T-helper 2 cell (primary cell): ENCODE measurements around the gene SERPINB1.

ENCODE experiments used
- DNase-seq, 5 experiments: peaks; one replicate each; pipeline versions ENCODE4 v3.0.0 to v3.0.0-alpha.2; 2012 to 2022
- total RNA-seq, 2 donors: gene quantifications; one replicate each; lab custom pipeline; 2026; lab: John Stamatoyannopoulos, UW

Gene SERPINB1
- total RNA-seq = 44.0 to 63.8 reads per million in 2 donors

DNA sequence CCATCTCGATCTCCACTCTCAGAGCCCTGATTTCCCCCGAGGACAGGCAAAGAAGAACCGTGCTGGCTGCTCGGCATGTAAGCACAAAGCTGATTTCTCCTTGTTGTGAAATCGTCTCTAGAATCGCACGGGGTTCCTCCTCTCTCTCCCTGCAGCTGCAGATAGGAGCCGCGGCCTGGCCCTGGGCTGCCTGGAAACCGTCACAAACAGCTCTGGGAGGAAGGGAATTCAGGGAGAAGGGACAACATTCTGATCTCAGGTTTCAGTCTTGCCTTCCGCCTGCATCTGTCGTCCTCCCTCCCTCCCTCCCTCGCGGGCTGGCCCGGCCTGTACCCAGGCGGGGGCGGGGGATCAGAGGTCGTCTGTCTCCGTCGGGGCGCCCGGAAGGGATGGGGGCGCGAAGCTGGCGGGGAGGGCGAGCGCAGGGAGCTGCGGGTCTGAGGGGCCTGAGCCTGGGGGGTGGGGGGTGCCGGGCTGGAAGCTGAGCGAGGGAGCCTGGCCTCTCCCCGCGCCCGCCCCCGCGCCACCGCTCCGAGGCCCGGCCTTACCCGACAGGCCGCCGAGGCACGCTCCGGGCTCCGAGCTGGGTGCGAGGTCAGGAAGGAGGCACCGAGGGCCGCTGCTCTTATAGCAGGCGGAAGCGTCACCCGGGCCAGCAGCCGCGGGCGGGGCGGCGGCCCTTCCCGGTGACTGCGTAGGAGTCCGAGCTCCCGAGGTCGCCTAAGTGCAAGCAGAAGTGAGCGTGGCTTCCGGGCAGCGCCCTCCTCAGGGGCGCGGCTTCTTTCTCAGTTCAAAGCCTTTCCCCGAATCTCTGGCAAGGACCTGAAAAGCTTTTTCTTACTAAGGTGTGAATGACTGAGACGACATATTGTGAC lies at the start of gene SERPINB1:
SERPINB1 (minus strand) TSS at position 600 of the 875 bp plus-strand sequence. CDS start 1,277 bp downstream, outside the sequence.
- DNase-seq = peak; percentile 40 to 87 (median 62)

DNA sequence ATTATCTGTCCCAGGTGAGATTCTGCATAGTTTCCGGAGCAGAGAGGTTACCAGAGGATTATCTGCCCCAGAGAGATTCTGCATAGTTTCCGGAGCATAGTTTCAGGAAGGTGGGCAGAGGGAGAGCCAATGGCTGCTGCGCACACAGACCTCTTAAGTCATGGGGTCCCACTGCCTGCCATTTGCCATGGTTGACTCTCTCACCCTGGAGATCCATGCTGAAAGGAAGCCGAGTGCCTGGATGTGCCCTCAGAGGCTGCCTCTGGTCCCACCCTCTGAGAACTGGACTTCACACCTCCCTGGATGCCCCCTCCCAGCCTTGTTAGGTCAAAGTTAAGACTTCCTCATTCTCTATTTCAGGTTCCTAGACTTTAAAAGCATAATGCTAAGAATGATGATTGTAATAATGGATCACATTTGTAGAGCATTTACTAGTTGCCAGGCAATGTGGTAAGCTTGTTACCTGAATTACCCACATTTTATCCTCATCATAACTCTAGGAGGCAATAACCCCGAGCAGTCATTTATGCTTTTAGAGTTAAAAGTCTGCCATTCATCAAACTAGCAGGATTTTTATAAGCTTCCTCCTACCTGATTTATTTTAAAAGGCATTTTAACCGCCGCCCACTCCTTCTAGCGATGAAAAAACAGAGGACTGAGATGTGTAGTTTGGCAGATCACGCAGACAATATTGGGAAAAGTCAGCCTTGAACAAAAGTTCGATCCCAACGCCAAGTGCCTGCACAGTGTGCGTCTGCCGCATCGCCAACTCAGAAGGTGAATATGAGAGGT lies 49.5 kb upstream of the SERPINB1 start:
- peak in 1 of 5 experiments; percentile 31 for DNase-seq

DNA sequence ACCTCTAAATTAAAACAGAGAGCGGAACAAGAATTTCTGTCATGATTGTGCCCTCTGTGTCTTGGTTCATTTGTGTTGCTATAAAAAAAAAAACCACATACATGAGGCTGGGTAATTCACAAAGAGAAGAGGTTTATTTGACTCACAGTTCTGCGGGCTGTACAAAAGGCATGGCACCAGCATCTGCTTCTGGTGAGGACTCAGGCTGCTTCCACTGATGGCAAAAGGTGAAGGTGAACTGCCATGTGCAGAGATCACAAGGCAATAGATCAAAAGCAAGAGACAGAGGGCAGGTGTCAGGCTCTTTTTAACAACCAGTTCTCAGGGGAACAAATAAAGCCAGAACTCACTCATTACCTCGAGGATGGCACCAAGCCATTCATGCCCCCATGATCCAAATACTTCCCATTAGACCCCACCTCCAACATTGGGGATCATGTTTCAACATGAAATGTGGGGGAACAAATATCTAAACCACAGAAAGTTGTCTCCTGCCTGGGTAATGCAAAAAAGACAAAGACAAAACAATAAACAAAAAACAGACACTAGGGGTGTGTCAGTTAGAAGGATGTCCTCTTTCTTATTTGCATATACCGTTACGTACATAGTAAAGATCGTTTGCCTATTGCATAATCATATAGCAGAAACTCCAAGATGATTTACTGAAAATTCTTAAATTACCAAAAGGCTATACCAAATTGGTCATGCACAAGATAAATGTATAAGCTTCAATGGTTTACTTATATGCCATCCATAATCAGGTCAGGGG lies 44.5 kb upstream of the SERPINB1 start:
- no peak for DNase-seq

DNA sequence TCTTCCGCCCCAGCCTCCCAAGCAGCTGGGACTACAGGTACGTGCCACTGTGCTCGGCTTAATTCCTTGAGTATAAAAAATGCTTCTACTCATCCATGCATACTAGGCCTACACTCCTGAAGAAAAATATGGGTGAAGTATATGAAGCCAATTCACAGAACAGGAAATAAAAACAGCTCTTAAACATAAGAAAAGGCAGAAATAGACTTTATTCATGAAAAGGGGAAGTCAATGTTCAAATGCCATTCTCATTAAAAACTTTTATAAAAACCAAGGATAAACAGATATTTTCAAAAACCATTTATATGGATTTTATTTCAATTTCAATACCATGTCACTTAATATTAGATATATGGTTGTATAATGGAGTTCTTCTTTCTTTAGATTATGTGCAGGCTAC lies 43.1 kb upstream of the SERPINB1 start:
- DNase-seq = no peak

DNA sequence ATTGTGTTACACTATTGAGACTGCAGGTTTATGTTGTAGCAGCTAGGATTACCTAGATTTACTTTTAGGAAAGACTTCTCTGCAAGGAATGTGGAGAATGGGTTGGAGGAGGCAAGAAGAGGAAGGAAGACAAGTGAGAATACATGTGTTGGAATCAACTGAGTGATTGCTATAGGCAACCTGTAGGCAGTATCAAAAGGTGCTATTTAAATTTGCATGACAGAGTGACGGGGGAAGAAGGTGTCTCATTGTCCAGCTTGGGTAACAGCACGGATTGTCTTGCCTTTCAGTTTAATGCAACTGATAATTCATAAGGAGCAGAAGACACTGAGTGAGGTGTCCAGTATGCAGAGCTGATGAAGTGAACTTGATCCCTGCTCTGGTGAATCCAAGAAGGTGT lies 42.0 kb upstream of the SERPINB1 start:
- DNase-seq = no peak

DNA sequence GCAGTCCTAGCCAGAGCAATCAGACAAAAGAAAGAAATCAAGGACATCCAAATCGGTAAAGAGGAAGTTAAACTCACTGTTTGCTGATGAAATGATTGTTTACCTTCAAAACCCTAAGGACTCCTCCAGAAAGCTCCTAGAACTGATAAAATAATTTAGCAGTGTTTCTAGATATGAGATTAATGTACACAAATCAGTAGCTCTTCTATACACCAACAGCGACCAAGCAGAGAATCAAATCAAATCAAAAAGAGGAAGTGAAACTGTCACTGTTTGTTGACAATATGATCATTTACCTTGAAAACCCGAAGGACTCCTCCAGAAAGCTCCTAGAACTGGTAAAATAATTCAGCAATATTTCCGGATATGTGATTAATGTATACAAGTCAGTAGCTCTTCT lies 39.8 kb upstream of the SERPINB1 start:
- DNase-seq = peak in 1 of 5 experiments; percentile 45

DNA sequence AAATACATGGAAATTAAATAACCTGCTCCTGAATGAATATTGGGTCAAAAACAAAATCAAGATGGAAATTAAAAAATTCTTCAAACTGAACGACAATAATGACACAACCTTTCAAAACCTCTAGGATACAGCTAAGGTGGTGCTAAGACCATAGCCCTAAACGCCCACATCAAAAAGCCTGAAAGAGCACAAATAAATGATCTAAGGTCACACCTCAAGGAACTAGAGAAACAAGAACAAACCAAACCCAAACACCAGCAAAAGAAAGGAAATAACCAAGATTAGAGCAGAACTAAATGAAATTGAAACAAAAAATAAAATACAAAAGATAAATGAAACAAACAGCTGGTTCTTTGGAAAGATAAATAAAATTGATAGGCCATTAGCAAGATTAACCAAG lies 38.5 kb upstream of the SERPINB1 start:
- DNase-seq = peak in 2 of 5 experiments; percentile 42 to 65

DNA sequence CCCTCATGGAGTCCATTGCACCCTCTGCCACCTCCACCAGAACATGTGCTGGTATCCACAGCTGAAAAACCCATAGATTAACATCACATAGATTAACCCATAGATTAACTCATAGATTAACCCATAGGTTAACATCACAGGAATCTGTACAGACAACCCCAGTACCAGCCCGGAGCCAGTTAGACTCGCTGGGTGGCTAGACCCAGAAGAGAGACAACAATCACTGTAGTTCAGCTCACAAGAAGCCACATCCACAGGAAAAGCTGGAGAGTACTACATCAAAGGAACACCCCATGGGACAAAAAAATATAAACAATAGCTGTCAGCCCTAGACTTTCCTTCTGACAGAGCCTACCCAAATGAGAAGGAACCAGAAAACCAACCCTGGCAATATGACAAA lies 36.3 kb upstream of the SERPINB1 start:
- DNase-seq = peak in 3 of 5 experiments; percentile 36 to 65 (median 53)

DNA sequence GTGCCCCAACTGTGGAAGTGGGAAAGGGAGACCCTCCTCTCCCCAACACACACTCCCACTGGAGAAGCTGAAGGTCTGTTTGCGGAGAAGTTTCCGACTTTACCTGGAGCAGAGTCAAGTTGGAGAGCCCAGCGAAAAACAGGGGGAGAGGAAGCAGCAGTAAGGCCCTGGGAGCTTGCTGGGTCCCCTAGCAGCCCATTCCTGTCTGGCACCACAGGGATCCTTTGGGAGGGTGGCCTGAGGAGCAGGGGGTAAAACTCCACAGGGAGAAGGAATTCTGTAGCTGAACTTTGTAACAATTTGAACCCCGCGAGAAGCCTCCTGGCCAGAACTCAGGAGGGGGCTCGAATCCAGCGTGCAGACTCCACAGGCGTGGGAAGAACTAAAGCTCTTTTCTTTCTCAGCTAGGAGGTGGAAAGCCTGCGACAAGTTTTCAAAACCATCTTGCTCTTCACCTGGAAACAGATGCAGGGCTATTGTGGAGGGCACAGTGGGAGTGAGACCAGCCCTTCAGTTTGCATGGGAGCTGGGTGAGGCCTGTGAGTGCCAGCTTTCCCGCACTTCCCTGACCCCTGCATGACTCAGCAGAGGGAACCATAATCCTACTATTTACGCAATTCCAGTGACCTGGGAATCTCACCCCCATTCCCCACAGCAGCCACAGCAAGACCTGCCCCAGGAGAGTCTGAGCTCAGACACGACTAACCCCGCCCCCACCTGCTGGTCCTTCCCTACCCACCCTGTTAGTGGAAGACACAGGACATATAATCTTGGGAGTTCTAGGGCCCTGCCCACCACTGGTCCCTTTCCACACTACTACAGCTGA lies 35.6 kb upstream of the SERPINB1 start:
- DNase-seq = no peak

DNA sequence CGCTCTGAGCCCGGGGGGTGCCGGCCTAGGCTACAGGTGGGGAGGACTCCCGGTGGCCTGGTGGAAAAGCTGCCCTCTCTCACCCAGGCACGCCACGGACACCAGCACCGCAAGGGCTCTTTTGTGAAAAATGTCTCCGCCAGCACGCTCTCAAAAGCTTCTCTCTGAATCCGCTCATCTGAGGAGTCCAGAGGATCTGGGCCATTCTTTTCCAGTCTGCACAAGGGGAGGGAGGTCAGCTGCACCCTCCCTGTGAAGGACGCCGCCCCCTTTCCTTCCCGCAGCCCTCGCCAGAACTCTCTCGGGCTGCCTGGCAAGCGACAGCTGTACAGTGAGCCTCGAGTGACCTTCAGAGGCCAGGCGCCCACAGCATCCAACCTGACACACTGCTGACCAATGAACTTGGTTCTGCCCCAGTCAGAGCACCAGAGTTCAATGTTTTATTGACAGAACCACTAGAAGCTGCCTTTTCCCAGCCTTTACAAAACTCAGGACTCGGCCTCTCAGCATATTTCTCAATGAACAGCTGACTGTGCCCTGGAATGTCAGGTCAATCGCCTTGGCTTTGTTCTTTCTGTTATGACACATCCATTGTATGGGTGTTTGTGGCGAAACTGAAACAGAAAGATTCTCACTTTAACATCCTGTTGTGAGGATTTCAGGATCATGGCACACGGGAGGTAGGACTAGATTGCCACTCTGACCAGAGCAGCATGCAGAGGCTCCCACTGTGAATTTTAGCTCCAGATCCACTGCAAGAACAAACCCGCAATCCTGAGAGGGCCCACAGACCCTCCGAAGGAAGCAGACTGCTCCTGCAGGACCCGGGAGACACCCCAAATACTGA lies 34.8 kb upstream of the SERPINB1 start:
- peak in 1 of 5 experiments; percentile 43 for DNase-seq

DNA sequence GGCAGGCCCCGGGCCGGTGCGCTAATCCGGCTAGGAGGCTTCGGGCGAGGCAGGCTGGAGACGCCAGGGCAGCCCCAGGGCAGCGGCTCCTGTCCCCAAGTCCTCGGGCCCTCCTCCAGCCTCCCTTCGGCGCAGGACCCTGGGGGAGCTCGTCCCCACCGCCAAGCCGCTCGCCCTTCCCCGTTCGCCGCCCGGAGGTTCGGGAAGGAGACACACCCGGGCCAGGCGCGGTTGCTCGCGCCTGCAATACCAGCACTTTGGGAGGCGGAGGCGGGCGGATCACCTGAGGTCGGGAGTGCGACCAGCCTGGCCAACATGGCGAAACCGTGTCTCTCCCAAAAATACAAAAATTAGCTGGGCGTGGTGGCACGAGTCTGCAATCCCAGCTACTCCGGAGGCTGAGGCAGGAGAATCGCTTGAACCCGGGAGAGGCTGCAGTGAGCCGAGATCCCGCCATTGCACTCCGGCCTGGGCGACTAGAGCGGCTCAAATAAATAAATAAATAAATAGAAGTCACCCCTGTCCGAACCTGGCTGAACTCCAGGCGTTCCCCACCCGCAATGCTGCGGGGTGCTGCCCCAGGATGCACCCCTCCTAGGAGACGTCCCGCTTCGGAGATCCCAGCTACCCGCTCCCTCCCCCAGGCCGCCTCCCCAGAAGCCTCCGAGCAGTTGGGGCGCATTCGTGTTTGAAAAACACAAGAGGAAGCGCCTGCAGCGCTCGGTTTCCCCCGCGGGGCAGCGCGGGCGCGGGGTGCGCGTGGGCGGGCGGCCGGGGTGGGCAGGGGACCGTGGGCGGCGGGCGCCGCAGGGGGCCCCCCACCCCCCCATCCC lies 33.9 kb upstream of the SERPINB1 start:
- peak in 3 of 5 experiments; percentile 24 to 60 (median 39) for DNase-seq

DNA sequence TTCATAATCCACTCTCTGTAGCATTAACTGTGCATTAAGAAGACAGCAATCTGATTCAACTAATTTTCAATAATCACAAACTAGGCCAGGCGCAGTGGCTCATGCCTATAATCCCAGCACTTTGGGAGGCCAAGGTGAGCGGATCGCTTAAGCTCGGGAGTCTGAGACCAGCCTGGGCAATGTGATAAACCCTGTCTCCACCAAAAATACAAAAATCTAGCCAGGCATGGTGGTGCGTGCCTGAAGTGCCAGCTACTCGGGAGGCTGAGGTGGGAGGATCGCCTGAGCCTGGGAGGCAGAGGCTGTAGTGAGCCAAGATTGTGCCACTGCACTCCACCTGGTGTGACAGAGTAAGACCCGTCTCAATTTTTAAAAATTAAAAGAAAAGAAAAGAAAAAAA lies 32.0 kb upstream of the SERPINB1 start:
- no peak for DNase-seq

DNA sequence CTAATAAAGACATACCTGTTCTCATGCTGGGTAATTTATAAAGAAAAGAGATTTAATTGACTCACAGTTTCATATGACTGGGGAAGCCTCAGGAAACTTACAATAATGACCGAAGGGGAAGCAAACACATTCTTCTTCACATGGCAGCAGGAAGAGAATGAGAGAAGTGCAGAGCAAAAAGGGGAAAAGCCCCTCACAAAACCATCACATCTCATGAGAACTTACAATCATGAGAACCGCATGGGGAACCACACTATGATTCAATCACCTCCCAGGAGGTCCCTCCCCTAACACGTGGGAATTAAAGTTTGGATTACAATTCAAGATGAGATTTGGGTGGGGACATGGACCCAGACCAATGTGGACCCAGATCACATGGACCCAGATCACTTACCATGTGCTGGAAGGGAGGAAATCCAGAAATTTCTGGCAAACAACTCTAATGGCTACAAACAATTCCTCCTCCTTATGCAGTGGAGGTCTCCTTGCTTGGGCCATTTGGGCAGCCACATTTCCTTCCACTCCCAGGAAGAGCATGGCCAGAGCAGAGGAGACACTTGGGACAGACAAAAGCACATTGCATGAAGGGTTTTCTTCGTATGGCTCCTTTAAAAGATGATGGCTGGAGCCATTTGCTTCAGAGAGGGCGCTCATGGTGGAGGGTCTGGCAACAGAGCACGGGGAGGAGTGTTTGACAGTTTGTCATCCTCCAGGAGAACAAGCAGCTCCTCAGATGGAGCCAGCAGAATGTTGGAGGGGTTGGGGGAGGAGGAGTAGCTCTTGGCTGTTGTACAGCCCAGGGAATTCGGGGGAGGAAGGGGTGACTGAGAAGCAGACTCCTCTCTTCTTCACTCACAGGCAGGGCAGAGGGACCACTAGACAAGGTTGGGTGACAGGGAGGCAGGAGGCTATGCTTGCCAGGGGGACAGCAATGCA lies 31.0 kb upstream of the SERPINB1 start:
- no peak for DNase-seq

DNA sequence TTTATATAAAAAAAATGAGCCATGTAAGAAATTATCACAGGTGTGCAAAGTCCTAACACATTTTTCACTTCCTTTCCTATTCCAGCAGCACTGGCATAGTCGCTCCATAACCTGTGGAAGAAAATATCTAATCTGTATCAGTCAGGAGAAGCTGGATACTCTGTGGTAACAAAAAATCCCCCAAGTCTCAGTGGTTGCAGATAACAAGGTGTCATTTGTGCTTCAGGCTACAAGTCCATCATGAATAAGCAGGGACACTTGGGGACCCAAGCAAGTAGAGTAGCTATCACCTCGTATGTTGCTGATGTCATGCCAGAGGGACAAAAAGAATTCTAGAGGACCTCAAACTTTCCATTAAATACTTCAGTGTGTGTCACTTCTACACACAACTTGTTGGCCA lies 30.3 kb upstream of the SERPINB1 start:
- no peak for DNase-seq

DNA sequence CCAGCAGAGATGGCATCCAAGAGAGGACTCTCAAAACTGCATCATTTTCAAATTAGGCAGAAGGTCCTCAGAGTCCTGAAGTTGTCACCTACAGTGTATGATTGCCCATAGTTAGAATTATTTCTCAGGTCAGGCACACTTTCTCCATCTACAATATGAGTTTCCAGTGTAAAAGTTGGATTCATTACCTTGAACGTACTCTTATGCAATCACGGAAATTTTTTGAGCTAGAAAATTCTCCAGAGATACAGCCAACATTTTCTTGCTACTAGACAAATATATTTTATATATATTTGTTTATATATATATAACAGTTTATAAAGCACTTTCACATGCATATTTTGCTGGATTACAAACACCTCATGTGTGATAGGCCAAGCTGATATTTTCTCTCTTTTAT lies 29.4 kb upstream of the SERPINB1 start:
- DNase-seq = no peak

DNA sequence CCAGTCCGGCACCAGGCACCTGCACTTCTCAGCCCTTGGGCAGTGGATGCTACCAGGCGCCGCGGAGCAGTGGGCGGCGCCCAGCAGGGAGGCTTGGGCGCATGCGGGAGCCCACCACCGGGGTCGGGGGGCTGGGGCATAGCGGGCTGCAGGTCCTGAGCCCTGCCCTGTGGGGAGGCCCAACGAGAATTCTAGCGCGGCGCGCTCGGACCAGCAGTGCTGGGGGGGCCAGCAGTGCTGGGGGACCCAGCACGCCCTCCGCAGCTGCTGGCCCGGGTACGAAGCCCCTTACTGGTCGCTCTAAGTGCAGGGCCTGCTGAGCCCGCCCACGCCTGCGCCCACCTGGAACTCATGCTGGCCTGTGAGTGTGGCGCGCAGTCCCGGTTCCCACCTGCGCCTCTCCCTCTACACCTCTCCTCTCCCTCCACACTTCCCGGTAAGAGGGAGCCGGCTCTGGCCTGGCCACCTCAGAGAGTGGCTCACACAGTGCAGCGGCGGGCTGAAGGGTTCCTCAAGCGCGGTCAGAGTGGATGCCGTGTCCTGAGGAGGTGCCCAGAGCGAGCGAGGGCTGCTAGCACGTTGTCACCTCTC lies 28.5 kb upstream of the SERPINB1 start:
- DNase-seq = no peak

DNA sequence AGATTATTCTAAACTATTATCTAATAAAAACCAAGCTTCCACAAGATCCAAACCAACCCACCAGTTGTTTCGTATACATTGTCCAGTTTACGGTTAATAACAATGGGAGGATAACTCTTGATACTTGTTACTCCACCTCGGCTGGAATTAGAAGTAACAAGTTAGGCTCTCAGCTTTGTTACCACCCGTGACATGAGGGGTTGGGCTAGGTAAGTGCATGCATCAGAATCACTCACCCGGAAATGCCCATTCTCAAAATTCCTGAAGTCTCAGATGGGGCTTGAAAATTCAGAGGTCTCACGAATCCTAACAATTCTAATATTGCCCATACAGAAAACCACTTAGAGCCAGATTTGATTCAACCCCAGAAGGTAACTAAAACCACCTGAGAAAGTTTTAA lies 27.0 kb upstream of the SERPINB1 start:
- DNase-seq = no peak

DNA sequence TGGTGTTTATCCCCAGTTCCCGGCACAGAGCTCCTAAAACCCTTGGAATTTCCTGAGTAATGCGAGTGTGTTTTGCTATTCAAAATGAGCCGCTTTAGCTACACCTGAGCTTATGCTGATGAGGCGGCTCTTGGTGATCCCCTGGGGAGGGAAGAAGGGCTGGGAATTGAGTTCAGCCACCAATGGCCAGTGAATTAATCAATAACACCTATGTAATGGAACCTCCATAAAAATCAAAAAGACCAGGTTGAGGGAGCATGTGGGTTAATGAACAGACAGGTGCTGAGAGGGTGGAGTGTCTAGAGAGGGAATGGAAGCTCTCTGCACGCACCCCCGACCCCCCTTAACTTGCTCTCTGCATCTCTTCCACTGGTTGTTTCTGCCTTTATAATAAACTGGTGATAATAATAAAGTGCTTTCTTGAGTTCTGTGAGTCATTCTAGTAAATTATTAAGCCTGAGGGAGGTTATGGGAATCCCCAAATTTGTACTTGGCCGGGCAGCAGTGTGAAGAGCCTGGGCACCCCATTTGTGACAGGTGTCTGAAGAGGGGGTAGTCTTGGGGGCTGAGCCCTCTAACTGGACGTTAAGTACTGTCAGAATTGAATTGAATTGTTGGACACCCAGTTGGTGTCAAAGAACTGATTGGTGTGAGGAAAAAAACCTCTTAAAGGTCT lies 24.6 kb upstream of the SERPINB1 start:
- DNase-seq = no peak
